ENCODE measurements around the gene KLK12. TPM values are rescaled to one million over a fixed set of nuclear protein-coding genes. Genes with fewer than 3 reads are reported as not detected.

KLK12 gene
- total and polyA plus RNA-seq, 11 donors: not detected

DNA sequence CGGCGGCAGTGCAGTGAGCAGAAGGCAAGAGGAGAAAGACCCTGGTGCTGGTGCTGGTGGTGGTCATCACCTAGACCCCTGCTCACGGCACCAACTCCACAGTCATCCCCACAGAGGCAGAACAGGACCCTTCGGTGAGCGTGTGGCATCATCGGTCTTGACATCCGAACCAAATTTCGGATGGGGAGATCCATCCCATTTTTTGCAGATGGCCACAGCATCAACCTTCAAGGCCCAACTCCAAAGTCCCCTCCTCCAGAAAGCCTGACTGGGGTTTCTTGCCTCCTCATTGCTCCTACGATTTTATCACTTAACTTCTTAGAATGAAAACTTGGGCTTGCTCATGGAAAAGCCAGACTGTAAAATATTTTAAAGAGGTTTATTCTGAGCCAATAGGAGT lies 8.7 kb upstream of the KLK12 start:
- TF ChIP-seq POLR2A (IDR thresholded peaks at IDR 0.05): no peak
- TF ChIP-seq, protein P1, sequence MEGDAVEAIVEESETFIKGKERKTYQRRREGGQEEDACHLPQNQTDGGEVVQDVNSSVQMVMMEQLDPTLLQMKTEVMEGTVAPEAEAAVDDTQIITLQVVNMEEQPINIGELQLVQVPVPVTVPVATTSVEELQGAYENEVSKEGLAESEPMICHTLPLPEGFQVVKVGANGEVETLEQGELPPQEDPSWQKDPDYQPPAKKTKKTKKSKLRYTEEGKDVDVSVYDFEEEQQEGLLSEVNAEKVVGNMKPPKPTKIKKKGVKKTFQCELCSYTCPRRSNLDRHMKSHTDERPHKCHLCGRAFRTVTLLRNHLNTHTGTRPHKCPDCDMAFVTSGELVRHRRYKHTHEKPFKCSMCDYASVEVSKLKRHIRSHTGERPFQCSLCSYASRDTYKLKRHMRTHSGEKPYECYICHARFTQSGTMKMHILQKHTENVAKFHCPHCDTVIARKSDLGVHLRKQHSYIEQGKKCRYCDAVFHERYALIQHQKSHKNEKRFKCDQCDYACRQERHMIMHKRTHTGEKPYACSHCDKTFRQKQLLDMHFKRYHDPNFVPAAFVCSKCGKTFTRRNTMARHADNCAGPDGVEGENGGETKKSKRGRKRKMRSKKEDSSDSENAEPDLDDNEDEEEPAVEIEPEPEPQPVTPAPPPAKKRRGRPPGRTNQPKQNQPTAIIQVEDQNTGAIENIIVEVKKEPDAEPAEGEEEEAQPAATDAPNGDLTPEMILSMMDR (IDR thresholded peaks at IDR 0.05): no peak
- Histone ChIP-seq H3K4me1 (peaks cover 0 to 4% (median 0%) of the 10 kb centered on the region in 12 donors), H3K27me3 (peaks cover 0 to 5% (median 0%) of the 10 kb centered on the region in 9 donors), H3K4me3 (no peak overlapping the region), H3K36me3 (no peaks in the 10 kb centered on the region), H3K9me3 (no peaks in the 10 kb centered on the region), H3K27ac (no peak overlapping the region)
- DNase-seq (no peak), ATAC-seq (no peak)
- intact Hi-C loops (cut with DNase I): no loop called here
- 75 to 85% (median 83%) methylated on average over 9 of the region's 9 CpGs for WGBS, 4 donors

GRCh38 chr19:51040151-51040550 lies 5.3 kb upstream of the KLK12 start:
- intact Hi-C loops (cut with DNase I): no loop called here
- no peak for DNase-seq
- no peaks in the 10 kb centered on the region for H3K4me1 ChIP-seq
- H3K27me3 ChIP-seq: peaks cover 0 to 14% (median 1%) of the 10 kb centered on the region in 9 donors
- H3K9me3 ChIP-seq: no peaks in the 10 kb centered on the region
- ATAC-seq: no peak
- 93 to 95% (median 93%) methylated on average over 6 of the region's 6 CpGs for WGBS, 4 donors
- TF ChIP-seq POLR2A (IDR thresholded peaks at IDR 0.05): no peak
- TF ChIP-seq, protein P1 (IDR thresholded peaks at IDR 0.05): no peak
- no peak overlapping the region for H3K4me3 ChIP-seq
- H3K27ac ChIP-seq: no peak overlapping the region
- no peaks in the 10 kb centered on the region for H3K36me3 ChIP-seq

DNA sequence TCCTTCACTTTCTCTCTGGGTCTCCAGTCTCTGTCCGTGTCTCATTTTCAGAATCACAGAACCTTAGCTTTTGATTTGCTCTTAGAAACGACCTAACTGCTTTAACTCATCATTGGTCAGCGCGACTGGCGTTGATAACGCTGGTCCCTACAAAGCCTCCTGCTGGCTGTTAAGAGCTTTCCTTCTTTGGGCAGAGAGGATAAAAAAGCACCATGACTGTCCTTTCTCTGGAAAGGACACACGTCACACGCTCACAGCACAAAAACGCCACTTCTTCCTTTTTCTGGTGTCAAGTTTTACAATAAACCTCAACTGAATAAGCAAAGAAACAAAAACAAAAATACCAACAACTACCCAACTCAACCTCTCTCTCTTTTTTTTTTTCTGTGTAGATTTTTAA lies 1.7 kb upstream of the KLK12 start:
- TF ChIP-seq POLR2A (IDR thresholded peaks at IDR 0.05): no peak
- TF ChIP-seq, protein P1 (IDR thresholded peaks at IDR 0.05): no peak
- Histone ChIP-seq H3K9me3 (no peaks in the 10 kb centered on the region), H3K4me3 (no peak overlapping the region), H3K36me3 (no peaks in the 10 kb centered on the region), H3K27ac (no peak overlapping the region), H3K27me3 (peaks cover 0 to 28% (median 5%) of the 10 kb centered on the region in 9 donors), H3K4me1 (no peaks in the 10 kb centered on the region)
- ATAC-seq (no peak), DNase-seq (no peak)
- 26 to 35% (median 33%) methylated on average over 9 of the region's 9 CpGs for WGBS, 4 donors
- intact Hi-C loops (cut with DNase I): no loop called here

DNA sequence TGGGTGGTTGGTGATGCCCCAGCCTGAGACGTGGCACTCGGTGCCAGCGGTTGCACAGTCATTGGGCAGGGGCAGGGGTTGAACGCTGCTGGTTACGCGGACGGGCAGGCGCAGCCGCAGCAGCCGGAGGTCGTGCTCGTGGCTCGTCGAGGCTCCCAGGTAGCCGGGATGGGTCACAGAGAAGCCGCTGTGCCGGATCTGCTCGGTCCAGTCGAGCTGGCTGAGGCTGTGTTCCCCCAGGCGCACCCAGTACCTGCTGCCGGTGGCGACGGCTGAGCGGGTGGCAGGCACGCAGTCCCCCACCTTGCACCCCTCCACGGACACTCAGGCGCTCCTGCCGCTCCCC lies 2.9 kb downstream of the KLK12 start:
- no peak for ATAC-seq
- no peak for TF ChIP-seq POLR2A (IDR thresholded peaks at IDR 0.05)
- TF ChIP-seq, protein P1 (IDR thresholded peaks at IDR 0.05): no peak
- Histone ChIP-seq H3K27me3 (peaks cover 0 to 44% (median 5%) of the 10 kb centered on the region in 9 donors), H3K4me1 (peaks cover 0 to 2% (median 0%) of the 10 kb centered on the region in 12 donors), H3K27ac (no peak overlapping the region), H3K9me3 (no peaks in the 10 kb centered on the region), H3K36me3 (no peaks in the 10 kb centered on the region), H3K4me3 (no peak overlapping the region)
- intact Hi-C loops (cut with DNase I): loop anchor here in 1 of 10 donors (5.0 kb wide), 1 partner anchor 50 kb away; the partner anchor contains the start of gene KLK14
- no peak for DNase-seq
- WGBS, 4 donors: 87 to 91% (median 90%) methylated on average over 25 to 28 of the region's 28 CpGs

All from heart left ventricle (tissue), 16 donors.